RWPE1 (cell line): ENCODE data around the gene OR2K2.
"Not testable (repeated sequence)": the region's sequence is repeated elsewhere in the genome, so short reads cannot be mapped to it uniquely, and the experiment has no call there.

Experiments
- CTCF ChIA-PET: fragments of 350-600 bp; sonication (Branson Sonifier 250); formaldehyde crosslinking; extraction: SDS; loops from one replicate; lab custom pipeline; 2021; lab: Yijun Ruan, JAX
- POLR2A ChIA-PET: fragments of 400-600 bp; formaldehyde crosslinking; extraction: SDS; loops from one replicate; lab custom pipeline; 2020; ENCODE audit warnings: antibody characterized with exemption; ENCODE audit not compliant: low non-redundant PET; lab: Yijun Ruan, JAX
- DNase-seq: peaks from one replicate; pipeline ENCODE4 v3.0.0; 2012; ENCODE audit warnings: low spot score
- H3K27ac ChIP-seq: fragments of 450-650 bp; 2 replicates; pipeline ENCODE4 v1.5.1; 2017
- CTCF ChIP-seq: fragments of 450-650 bp; conservative IDR thresholded peaks from 2 replicates; pipeline ENCODE4 v1.5.1; 2017; ENCODE audit warnings: low read depth, mild to moderate bottlenecking

Gene OR2K2

GRCh38 chr9:111284703-111285102 is 45.3 kb downstream of the OR2K2 start:
- DNase-seq, result no peak
- ChIA-PET CTCF (interaction anchor here (0.6 to 0.7 kb wide), 2 partner anchors 119 to 245 kb away, joined by 4 read pairs; no protein-coding TSS in a partner anchor), POLR2A (no interaction called here)
- no peak overlapping the region for H3K27ac ChIP-seq
- no peak for TF ChIP-seq CTCF

GRCh38 chr9:111282845-111283244 is 47.2 kb downstream of the OR2K2 start:
- no peak for DNase-seq
- H3K27ac ChIP-seq, result no peak overlapping the region
- ChIA-PET CTCF (interaction anchor here (0.7 kb wide), 1 partner anchor 298 kb away, joined by 3 read pairs; no protein-coding TSS in a partner anchor), POLR2A (no interaction called here)
- no peak for TF ChIP-seq CTCF

- DNase-seq, POLR2A ChIA-PET, H3K27ac ChIP-seq: not testable (repeated sequence)
- CTCF ChIA-PET, result interaction anchor here (0.6 to 0.7 kb wide), 2 partner anchors 23 to 351 kb away, joined by 4 to 5 read pairs; no protein-coding TSS in a partner anchor
Measured at GRCh38 chr9:111280795-111281194, 49.2 kb downstream of the OR2K2 start.
